Cardiac fibroblast (primary cell): ENCODE measurements around the gene SIRT2.

Source experiments
- DNase-seq, 2 donors: peaks; one replicate each; pipeline versions ENCODE4 v3.0.0 to v3.0.0-alpha.2; 2010; ENCODE audit warnings: low read depth in 2 of 2
- H3K4me3 ChIP-seq, 2 donors: replicated peaks in 1 of 2; 1 replicate in 1 of 2; 2 replicates in 1 of 2; pipeline ENCODE4 v1.5.1; 2011; ENCODE audit warnings: low read depth in 2 of 2, low read length in 2 of 2, mild to moderate bottlenecking in 2 of 2, moderate library complexity in 1 of 2
- CTCF ChIP-seq: IDR thresholded peaks from one replicate; pipeline ENCODE4 v1.5.1; 2011; ENCODE audit warnings: low read depth, mild to moderate bottlenecking, low read length, inconsistent platforms

SIRT2 gene

GRCh38 chr19:38848299-38849146 lies 50.9 kb downstream of the SIRT2 start:
- peak overlapping the region; percentile 50 to 69 for H3K4me3 ChIP-seq
- TF ChIP-seq CTCF: no peak
- no peak for DNase-seq

- H3K4me3 ChIP-seq: no peak overlapping the region
- TF ChIP-seq CTCF: no peak
- DNase-seq: no peak
These were observed 53.3 kb downstream of the SIRT2 start for GRCh38 chr19:38846097-38846496.

GRCh38 chr19:38845374-38846024 lies 53.9 kb downstream of the SIRT2 start:
- no peak for TF ChIP-seq CTCF
- DNase-seq: no peak

GRCh38 chr19:38844093-38844686 lies 55.2 kb downstream of the SIRT2 start:
- H3K4me3 ChIP-seq: no peak overlapping the region
- TF ChIP-seq CTCF: no peak
- DNase-seq: no peak

More at GRCh38 chr19:38845374-38846024, 53.9 kb downstream of the SIRT2 start:
- H3K4me3 ChIP-seq: no peak overlapping the region

GRCh38 chr19:38843175-38843758 lies 56.2 kb downstream of the SIRT2 start:
- H3K4me3 ChIP-seq: no peak overlapping the region
- no peak for TF ChIP-seq CTCF
- DNase-seq: no peak

- no peak overlapping the region for H3K4me3 ChIP-seq
- no peak for TF ChIP-seq CTCF
- DNase-seq: no peak
These were observed 56.8 kb downstream of the SIRT2 start for GRCh38 chr19:38842439-38843174.
